CD4-positive, alpha-beta T cell treated with Interleukin-4 for 4 hours (primary cell): Measurements from ENCODE around the gene UBE2J1.
"Not testable (repeated sequence)": the region's sequence is repeated elsewhere in the genome, so short reads cannot be mapped to it uniquely, and the experiment has no call there.

Experiments
- DNase-seq: peaks from one replicate; pipeline ENCODE4 v3.0.0-alpha.2; 2020

UBE2J1 gene

GRCh38 chr6:89352278-89353117 is at the start of gene UBE2J1:
TSS of gene UBE2J1 (minus strand) at chr6:89352722. CDS start at chr6:89352569, 153 bp downstream.
- DNase-seq = peak; percentile 72

GRCh38 chr6:89400912-89401399 is 48.4 kb upstream of the UBE2J1 start:
- DNase-seq = no peak

- no peak for DNase-seq
These were observed 47.5 kb upstream of the UBE2J1 start for GRCh38 chr6:89400050-89400449.

GRCh38 chr6:89398762-89399525 is 46.4 kb upstream of the UBE2J1 start:
- no peak for DNase-seq

GRCh38 chr6:89397884-89398283 is 45.4 kb upstream of the UBE2J1 start:
- DNase-seq = not testable (repeated sequence)

GRCh38 chr6:89393659-89394058 is 41.1 kb upstream of the UBE2J1 start:
- DNase-seq = no peak

GRCh38 chr6:89392823-89393222 is 40.3 kb upstream of the UBE2J1 start:
- no peak for DNase-seq

- DNase-seq = no peak
These were observed 36.3 kb upstream of the UBE2J1 start for GRCh38 chr6:89388846-89389245.

- DNase-seq = no peak
These were observed 35.1 kb upstream of the UBE2J1 start for GRCh38 chr6:89387516-89388201.

GRCh38 chr6:89386917-89387491 is 34.5 kb upstream of the UBE2J1 start:
- no peak for DNase-seq

GRCh38 chr6:89385846-89386245 is 33.3 kb upstream of the UBE2J1 start:
- DNase-seq = no peak

- no peak for DNase-seq
These were observed 32.7 kb upstream of the UBE2J1 start for GRCh38 chr6:89385156-89385667.

- no peak for DNase-seq
These were observed 28.5 kb upstream of the UBE2J1 start for GRCh38 chr6:89381031-89381430.

- no peak for DNase-seq
These were observed 26.8 kb upstream of the UBE2J1 start for GRCh38 chr6:89379281-89379680.

GRCh38 chr6:89378628-89379027 is 26.1 kb upstream of the UBE2J1 start:
- no peak for DNase-seq

GRCh38 chr6:89375427-89376267 is 23.1 kb upstream of the UBE2J1 start:
- DNase-seq = peak; percentile 73

GRCh38 chr6:89372506-89372901 is 20.0 kb upstream of the UBE2J1 start:
- no peak for DNase-seq

- DNase-seq = peak; percentile 74
These were observed 19.5 kb upstream of the UBE2J1 start for GRCh38 chr6:89371849-89372505.

GRCh38 chr6:89368999-89369398 is 16.5 kb upstream of the UBE2J1 start:
- DNase-seq = no peak

GRCh38 chr6:89368107-89368506 is 15.6 kb upstream of the UBE2J1 start:
- peak; percentile 55 for DNase-seq

GRCh38 chr6:89364586-89364985 is 12.1 kb upstream of the UBE2J1 start:
- no peak for DNase-seq
